K562 (cell line): Measurements from ENCODE around the gene SBK3. TPM values are rescaled to one million over a fixed set of nuclear protein-coding genes. Genes with fewer than 3 reads are reported as not detected.

ENCODE experiments used
- ATF1 ChIP-seq, 2 experiments: fragments of 450-650 bp in 1 of 2; IDR thresholded peaks; 2 replicates each; pipeline ENCODE4 v1.6.1; 2016; ENCODE audit warnings: missing compliant biosample characterization in 1 of 2, missing genetic modification characterization in 1 of 2
- ATF3 ChIP-seq, 2 experiments: fragments of 450-650 bp in 1 of 2; sonication (generic) in 1 of 2; formaldehyde crosslinking in 1 of 2; IDR thresholded peaks in 1 of 2; conservative IDR thresholded peaks in 1 of 2; 2 replicates each; pipeline versions ENCODE4 v1.6.1 to v1.8.1; 2016 to 2023; ENCODE audit warnings: mild to moderate bottlenecking in 2 of 2, moderate library complexity in 2 of 2, inconsistent platforms in 1 of 2, missing genetic modification reagents in 1 of 2
- CBFA2T2 ChIP-seq: fragments of 450-650 bp; conservative IDR thresholded peaks from 2 replicates; pipeline ENCODE4 v1.6.1; 2017; ENCODE audit warnings: mild to moderate bottlenecking
- CTBP1 ChIP-seq: fragments of 450-650 bp; IDR thresholded peaks from 2 replicates; pipeline ENCODE4 v1.6.1; 2016; ENCODE audit warnings: borderline replicate concordance
- DNMT1 ChIP-seq: fragments of 450-650 bp; IDR thresholded peaks from 2 replicates; pipeline ENCODE4 v1.6.1; 2016; ENCODE audit warnings: antibody characterized with exemption, mild to moderate bottlenecking
- E2F4 ChIP-seq: sonication (generic); formaldehyde crosslinking; IDR thresholded peaks from 2 replicates; pipeline ENCODE4 v1.8.0; 2022; ENCODE audit warnings: mild to moderate bottlenecking, low read depth, missing genetic modification reagents
- EGR1 ChIP-seq: fragments of 450-650 bp; conservative IDR thresholded peaks from 2 replicates; pipeline ENCODE4 v1.6.1; 2017; ENCODE audit warnings: mild to moderate bottlenecking
- FIP1L1 ChIP-seq: fragments of 200-400 bp; formaldehyde crosslinking; IDR thresholded peaks from 2 replicates; pipeline ENCODE4 v1.6.1; 2018; ENCODE audit warnings: mild to moderate bottlenecking, low read depth, low read length; ENCODE audit not compliant: poor library complexity, severe bottlenecking
- HES1 ChIP-seq: fragments of 450-650 bp; IDR thresholded peaks from 2 replicates; pipeline ENCODE4 v1.6.1; 2016; ENCODE audit warnings: low read depth, mild to moderate bottlenecking, moderate library complexity
- LEF1 ChIP-seq: fragments of 450-650 bp; IDR thresholded peaks from 2 replicates; pipeline ENCODE4 v1.6.1; 2016; ENCODE audit warnings: mild to moderate bottlenecking
- MAFF ChIP-seq: IDR thresholded peaks from 2 replicates; pipeline ENCODE4 v1.6.1; 2012; ENCODE audit warnings: low read length, improper control_type of control experiment
- PHF21A ChIP-seq: fragments of 450-650 bp; IDR thresholded peaks from 2 replicates; pipeline ENCODE4 v1.6.1; 2017; ENCODE audit warnings: low read depth, borderline replicate concordance
- PRMT5 ChIP-seq: sonication (generic); formaldehyde crosslinking; IDR thresholded peaks from 2 replicates; pipeline ENCODE4 v1.5.0; 2020; ENCODE audit warnings: missing genetic modification reagents
- SP1 ChIP-seq: sonication (generic); formaldehyde crosslinking; IDR thresholded peaks from 2 replicates; pipeline ENCODE4 v1.8.1; 2022; ENCODE audit warnings: mild to moderate bottlenecking, missing genetic modification reagents
- SREBF2 ChIP-seq: sonication (generic); formaldehyde crosslinking; IDR thresholded peaks from 2 replicates; pipeline ENCODE4 v1.4.0; 2020; ENCODE audit warnings: mild to moderate bottlenecking, missing genetic modification reagents
- TFAP4 ChIP-seq: sonication (generic); formaldehyde crosslinking; IDR thresholded peaks from 2 replicates; pipeline ENCODE4 v1.8.0; 2022; ENCODE audit warnings: missing genetic modification reagents, mild to moderate bottlenecking, moderate library complexity, borderline replicate concordance
- U2AF2 ChIP-seq: fragments of 200-400 bp; formaldehyde crosslinking; optimal IDR thresholded peaks from 2 replicates; pipeline ENCODE3; 2017; ENCODE audit warnings: low read depth, mild to moderate bottlenecking, low read length
- ZBTB2 ChIP-seq: fragments of 450-650 bp; IDR thresholded peaks from 2 replicates; pipeline ENCODE4 v1.6.1; 2016; ENCODE audit warnings: antibody characterized with exemption
- ZBTB9 ChIP-seq: fragments of 450-650 bp; formaldehyde crosslinking; IDR thresholded peaks from 2 replicates; pipeline ENCODE4 v1.4.0; 2020; ENCODE audit warnings: mild to moderate bottlenecking, moderate library complexity
- ZNF175 ChIP-seq: fragments of 200-800 bp; sonication (Bioruptor generic); IDR thresholded peaks from 2 replicates; pipeline ENCODE4 v1.6.1; 2016; ENCODE audit warnings: low read depth, mild to moderate bottlenecking, missing genetic modification characterization, missing compliant biosample characterization
- ZNF639 ChIP-seq, 2 experiments: fragments of 200-800 bp in 1 of 2; sonication (Bioruptor generic) in 1 of 2; sonication (generic) in 1 of 2; formaldehyde crosslinking in 1 of 2; IDR thresholded peaks in 1 of 2; conservative IDR thresholded peaks in 1 of 2; 2 replicates each; pipeline versions ENCODE4 v1.5.0 to v1.6.1; 2016 to 2020; ENCODE audit warnings: missing compliant biosample characterization in 1 of 2, missing genetic modification characterization in 1 of 2, missing genetic modification reagents in 1 of 2
- polyA plus RNA-seq, 8 experiments: library from polyadenylated mRNA; depleted of rRNA in 4 of 8; stranded (reverse) in 5 of 8; unstranded in 3 of 8; fragments of >200 nt; fragmentation: Nextera tagmentation in 2 of 8; fragmentation: Illumina TruSeq in 1 of 8; extraction: Ambion mirVana in 2 of 8; extraction: Trizol in 1 of 8; gene quantifications; 2 replicates each; pipeline versions ENCODE4 v1.2.1 to v1.2.3, GENCODE V29; 2011 to 2014; ENCODE audit warnings: inconsistent platforms in 1 of 8, missing spikeins in 1 of 8
- total RNA-seq, 7 experiments: library from RNA; depleted of rRNA in 6 of 7; stranded (reverse); fragments of >200 nt in 6 of 7; fragmentation: Illumina TruSeq in 2 of 7; extraction: Trizol in 2 of 7; gene quantifications; 2 replicates each; pipeline versions ENCODE4 v1.2.1 to v1.2.3, GENCODE V29; 2011 to 2021; ENCODE audit warnings: low replicate concordance in 1 of 7

The SBK3 gene
- total and polyA plus RNA-seq, 9 of the 15 experiments (the other 6 are each of a cell fraction or from before 2014, with no cell fraction given), result 0.11 to 0.43 (median 0.13) TPM; not detected in 6

GRCh38 chr19:55508120-55508519 is 37.2 kb downstream of the SBK3 start (continued):
- no peak for TF ChIP-seq ZNF639 (CRISPR knock-in tag; conservative IDR thresholded peaks at IDR 0.05 in 1 of 2, IDR thresholded peaks at IDR 0.05 in 1 of 2)
- TF ChIP-seq ATF1 (CRISPR knock-in tag; IDR thresholded peaks at IDR 0.05), result no peak
- no peak for TF ChIP-seq ATF1 (tag; IDR thresholded peaks at IDR 0.05)
- TF ChIP-seq MAFF, result no peak
- no peak for TF ChIP-seq PRMT5 (CRISPR knock-in tag)
- TF ChIP-seq ZBTB9 (CRISPR knock-in tag), result no peak
- TF ChIP-seq SREBF2 (CRISPR knock-in tag), result no peak
- TF ChIP-seq LEF1, result no peak
- TF ChIP-seq FIP1L1, result no peak
- TF ChIP-seq SP1 (CRISPR knock-in tag), result no peak
- TF ChIP-seq ZBTB2, result no peak
- TF ChIP-seq ATF3 (IDR thresholded peaks at IDR 0.05), result no peak
- no peak for TF ChIP-seq ATF3 (CRISPR knock-in tag; conservative IDR thresholded peaks at IDR 0.05)
- TF ChIP-seq CTBP1, result 0 out of 2 replicates have a peak, but pooled peaks have one; percentile 16
- no peak for TF ChIP-seq HES1
- TF ChIP-seq U2AF2, result no peak
- no peak for TF ChIP-seq PHF21A
- TF ChIP-seq DNMT1, result no peak
- no peak for TF ChIP-seq EGR1
- TF ChIP-seq CBFA2T2, result peak; percentile 69
- TF ChIP-seq E2F4 (CRISPR knock-in tag), result no peak
- TF ChIP-seq TFAP4 (CRISPR knock-in tag), result peak; percentile 76
- TF ChIP-seq ZNF175 (CRISPR knock-in tag), result peak; percentile 42; the same call in 1 of the 2 replicates
